Chondrocyte (in vitro differentiated cells): ENCODE measurements around the gene CDC73. TPM values are rescaled to one million over a fixed set of nuclear protein-coding genes. Genes with fewer than 3 reads are reported as not detected.
"Not testable (repeated sequence)": the region's sequence is repeated elsewhere in the genome, so short reads cannot be mapped to it uniquely, and the experiment has no call there.

Experiments
- DNase-seq: peaks from one replicate; pipeline ENCODE4 v3.0.0; 2021; ENCODE audit warnings: mixed read lengths, low spot score
- H3K27ac Mint-ChIP-seq: one replicate; pipeline ENCODE4 v1.8.0; 2021; ENCODE audit warnings: mild to moderate bottlenecking, moderate library complexity, mixed read lengths; ENCODE audit not compliant: unreplicated experiment
- H3K27me3 Mint-ChIP-seq: 2 replicates; pipeline ENCODE4 v1.8.0; 2021; ENCODE audit warnings: low read depth, mixed read lengths
- H3K36me3 Mint-ChIP-seq: 2 replicates; pipeline ENCODE4 v1.8.0; 2021; ENCODE audit warnings: low read depth, mixed read lengths
- H3K4me1 Mint-ChIP-seq: 2 replicates; pipeline ENCODE4 v1.8.0; 2021; ENCODE audit warnings: low read depth, mild to moderate bottlenecking, mixed read lengths
- H3K4me3 Mint-ChIP-seq: one replicate; pipeline ENCODE4 v1.8.0; 2021; ENCODE audit warnings: mild to moderate bottlenecking, moderate library complexity, mixed read lengths; ENCODE audit not compliant: unreplicated experiment
- H3K9me3 Mint-ChIP-seq: 2 replicates; pipeline ENCODE4 v1.8.0; 2021; ENCODE audit warnings: low read depth, mixed read lengths
- total RNA-seq: library from RNA; stranded (reverse); gene quantifications from 3 replicates; pipeline ENCODE4 v1.2.1, GENCODE V29; 2021
- TF ChIP-seq, protein P1 (sequence below): fragments of 200-600 bp; sonication (generic); IDR thresholded peaks from 2 replicates; pipeline ENCODE4 v1.5.0; 2021; ENCODE audit warnings: antibody characterized with exemption, mild to moderate bottlenecking, moderate library complexity

Gene CDC73
- total RNA-seq, 1 donor from 2014 or later: 69.4 TPM

DNA sequence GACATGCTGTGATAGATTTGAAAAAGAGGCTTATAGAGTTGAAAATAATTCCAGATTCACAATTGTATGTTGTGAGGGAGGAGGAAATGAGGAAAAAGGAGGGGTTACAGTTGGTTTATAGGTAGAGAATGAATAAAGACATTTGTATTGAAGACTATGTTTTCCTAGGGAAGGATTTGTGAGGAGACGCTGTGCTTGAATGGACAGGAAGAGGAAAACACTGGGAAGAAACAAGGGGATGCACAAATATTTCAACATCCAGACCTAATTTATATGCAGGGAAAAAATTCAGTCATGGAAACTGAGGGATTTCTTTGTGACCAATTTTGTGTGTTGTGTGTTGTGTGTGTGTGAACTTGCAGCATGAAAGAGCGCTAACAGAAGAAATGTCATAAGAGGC lies 157.1 kb downstream of the CDC73 start:
- Mint-ChIP-seq H3K27ac (no peak overlapping the region), H3K27me3 (no peaks in the 10 kb centered on the region), H3K4me3 (no peak overlapping the region), H3K36me3 (peaks cover 11% of the 10 kb centered on the region), H3K9me3 (peaks cover 6% of the 10 kb centered on the region), H3K4me1 (peaks cover 19% of the 10 kb centered on the region)
- TF ChIP-seq, protein P1, sequence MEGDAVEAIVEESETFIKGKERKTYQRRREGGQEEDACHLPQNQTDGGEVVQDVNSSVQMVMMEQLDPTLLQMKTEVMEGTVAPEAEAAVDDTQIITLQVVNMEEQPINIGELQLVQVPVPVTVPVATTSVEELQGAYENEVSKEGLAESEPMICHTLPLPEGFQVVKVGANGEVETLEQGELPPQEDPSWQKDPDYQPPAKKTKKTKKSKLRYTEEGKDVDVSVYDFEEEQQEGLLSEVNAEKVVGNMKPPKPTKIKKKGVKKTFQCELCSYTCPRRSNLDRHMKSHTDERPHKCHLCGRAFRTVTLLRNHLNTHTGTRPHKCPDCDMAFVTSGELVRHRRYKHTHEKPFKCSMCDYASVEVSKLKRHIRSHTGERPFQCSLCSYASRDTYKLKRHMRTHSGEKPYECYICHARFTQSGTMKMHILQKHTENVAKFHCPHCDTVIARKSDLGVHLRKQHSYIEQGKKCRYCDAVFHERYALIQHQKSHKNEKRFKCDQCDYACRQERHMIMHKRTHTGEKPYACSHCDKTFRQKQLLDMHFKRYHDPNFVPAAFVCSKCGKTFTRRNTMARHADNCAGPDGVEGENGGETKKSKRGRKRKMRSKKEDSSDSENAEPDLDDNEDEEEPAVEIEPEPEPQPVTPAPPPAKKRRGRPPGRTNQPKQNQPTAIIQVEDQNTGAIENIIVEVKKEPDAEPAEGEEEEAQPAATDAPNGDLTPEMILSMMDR: no peak
- no peak for DNase-seq

DNA sequence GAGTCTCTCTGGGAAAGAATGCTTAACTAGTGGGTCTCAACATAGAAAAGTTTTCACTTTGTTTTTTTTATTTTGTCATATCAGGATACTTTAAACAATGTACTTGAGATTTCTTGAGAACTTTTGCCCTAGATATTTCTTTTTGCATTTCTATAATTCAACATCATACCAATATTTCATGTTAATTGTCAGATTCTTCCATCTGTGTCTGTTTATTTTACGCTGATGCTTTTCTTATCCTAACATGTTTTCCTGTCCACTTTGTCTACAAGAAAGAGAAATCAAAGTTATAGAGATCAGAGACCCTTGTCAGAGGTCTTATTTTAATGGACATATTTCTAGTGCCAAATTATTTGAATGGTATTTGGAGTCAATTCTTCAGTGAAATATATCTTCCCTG lies 160.1 kb downstream of the CDC73 start:
- no peak overlapping the region for H3K4me3 Mint-ChIP-seq
- peaks cover 5% of the 10 kb centered on the region for H3K9me3 Mint-ChIP-seq
- no peaks in the 10 kb centered on the region for H3K27me3 Mint-ChIP-seq
- H3K36me3 Mint-ChIP-seq: peaks cover 4% of the 10 kb centered on the region
- H3K27ac Mint-ChIP-seq: no peak overlapping the region
- peaks cover 19% of the 10 kb centered on the region for H3K4me1 Mint-ChIP-seq
- no peak for DNase-seq
- TF ChIP-seq, protein P1: no peak

DNA sequence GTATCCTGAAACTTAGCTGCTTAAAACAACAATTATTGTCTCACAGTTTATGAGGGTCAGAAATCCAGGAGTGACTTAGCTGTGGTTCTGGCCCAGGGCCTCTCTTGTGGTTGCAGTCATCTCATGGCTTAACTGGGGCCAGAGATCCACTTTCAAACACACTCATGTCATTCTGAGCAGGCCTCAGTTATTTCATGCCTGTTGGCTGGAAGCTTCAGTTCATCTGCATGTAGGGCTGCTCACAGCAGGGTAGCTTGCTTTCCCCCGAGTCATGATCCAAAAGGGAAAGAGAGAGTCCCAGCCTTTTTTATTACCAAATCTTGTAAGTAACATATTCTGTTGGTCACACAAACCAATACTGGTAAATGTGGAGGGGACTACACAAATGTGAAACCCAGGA lies 161.2 kb downstream of the CDC73 start:
- H3K4me1 Mint-ChIP-seq: peaks cover 19% of the 10 kb centered on the region
- no peaks in the 10 kb centered on the region for H3K27me3 Mint-ChIP-seq
- H3K36me3 Mint-ChIP-seq: peaks cover 2% of the 10 kb centered on the region
- peaks cover 5% of the 10 kb centered on the region for H3K9me3 Mint-ChIP-seq
- no peak overlapping the region for H3K27ac Mint-ChIP-seq
- no peak overlapping the region for H3K4me3 Mint-ChIP-seq
- no peak for DNase-seq
- TF ChIP-seq, protein P1: no peak

DNA sequence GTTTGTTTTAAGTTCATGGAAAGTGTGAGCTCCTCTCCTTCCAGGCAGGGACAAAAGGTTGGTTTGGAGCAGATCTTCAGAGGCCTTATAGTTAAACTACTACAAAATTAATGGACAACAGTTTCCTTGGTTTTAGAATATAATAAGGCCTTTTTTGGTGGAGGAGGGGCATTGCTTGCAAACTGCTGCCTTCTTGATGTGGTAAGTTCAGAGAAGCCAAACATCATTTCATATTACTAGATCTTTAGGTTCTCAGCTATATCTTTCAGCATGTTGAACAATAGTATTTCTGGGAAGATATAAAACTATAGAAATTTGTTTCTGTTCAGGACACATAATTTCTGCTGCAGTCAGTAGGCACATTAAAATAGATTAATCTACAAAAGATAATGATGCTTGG lies 162.4 kb downstream of the CDC73 start:
- no peaks in the 10 kb centered on the region for H3K27me3 Mint-ChIP-seq
- TF ChIP-seq, protein P1: no peak
- peaks cover 5% of the 10 kb centered on the region for H3K9me3 Mint-ChIP-seq
- H3K27ac Mint-ChIP-seq: no peak overlapping the region
- peaks cover 2% of the 10 kb centered on the region for H3K36me3 Mint-ChIP-seq
- H3K4me1 Mint-ChIP-seq: peaks cover 27% of the 10 kb centered on the region
- no peak overlapping the region for H3K4me3 Mint-ChIP-seq
- no peak for DNase-seq

DNA sequence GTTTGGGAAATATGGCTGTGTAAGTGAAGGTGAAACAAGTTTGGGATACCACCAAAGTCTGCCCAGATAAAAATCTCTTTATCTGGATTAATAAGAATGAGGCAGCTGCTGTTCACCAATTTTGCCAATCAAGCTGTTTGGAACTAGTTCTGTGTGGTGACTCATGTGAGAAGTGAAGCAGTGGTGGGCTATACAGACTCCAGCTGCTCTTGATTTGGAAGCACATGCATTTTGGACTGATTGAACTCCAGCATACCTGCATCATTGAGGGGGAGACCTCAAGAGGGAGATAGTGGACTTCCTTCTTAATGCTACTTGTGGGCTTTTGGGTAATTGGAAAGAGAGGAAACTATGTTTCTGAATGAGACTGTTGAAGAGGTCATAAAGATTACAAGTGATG lies 163.8 kb downstream of the CDC73 start:
- DNase-seq: no peak
- H3K27ac Mint-ChIP-seq: no peak overlapping the region
- H3K9me3 Mint-ChIP-seq: peaks cover 5% of the 10 kb centered on the region
- H3K4me3 Mint-ChIP-seq: no peak overlapping the region
- TF ChIP-seq, protein P1: no peak
- peaks cover 26% of the 10 kb centered on the region for H3K4me1 Mint-ChIP-seq
- H3K27me3 Mint-ChIP-seq: no peaks in the 10 kb centered on the region
- no peaks in the 10 kb centered on the region for H3K36me3 Mint-ChIP-seq

DNA sequence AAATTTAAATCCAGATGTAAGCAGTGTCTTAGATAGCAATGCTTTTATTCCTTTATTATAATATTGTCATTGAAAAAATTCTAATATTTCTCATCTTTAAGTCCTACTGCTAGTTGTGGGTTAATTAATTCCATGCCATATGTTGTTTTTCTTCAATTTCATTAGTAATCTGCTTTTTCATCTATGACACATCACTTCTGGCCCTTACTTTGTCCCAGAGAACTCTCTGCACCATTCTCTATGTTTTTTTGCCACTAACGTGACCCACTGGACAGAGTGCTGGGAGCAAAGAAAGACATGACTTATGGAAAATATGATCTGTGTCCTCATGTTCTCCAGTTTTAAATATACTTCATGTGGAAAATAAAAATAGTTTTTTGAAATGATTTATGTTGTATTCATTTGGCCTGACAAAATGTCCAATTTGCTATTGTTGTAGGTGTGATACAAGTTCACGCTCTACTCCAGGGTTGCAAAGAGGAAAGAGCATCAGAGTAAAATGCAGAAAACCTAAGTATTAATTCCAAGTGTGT lies 166.8 kb downstream of the CDC73 start:
- DNase-seq, H3K9me3 Mint-ChIP-seq, H3K4me3 Mint-ChIP-seq: not testable (repeated sequence)

More for the DNA sequence above, 166.8 kb downstream of the CDC73 start:
- not testable (repeated sequence) for H3K27ac Mint-ChIP-seq, H3K36me3 Mint-ChIP-seq, H3K27me3 Mint-ChIP-seq
- peaks cover 11% of the 10 kb centered on the region for H3K4me1 Mint-ChIP-seq
